Left lobe of liver (tissue), 2 donors: ENCODE data around the gene PRR20G. TPM values are rescaled to one million over a fixed set of nuclear protein-coding genes. Genes with fewer than 3 reads are reported as not detected.
A peak's percentile ranks its signal among the peaks of the same experiment; 100 is the strongest.
"Not testable (repeated sequence)": the region's sequence is repeated elsewhere in the genome, so short reads cannot be mapped to it uniquely, and the experiment has no call there.

Experiments used
- ATAC-seq: fragments of 200-7000 bp; cut with Tn5 transposase; one replicate; pipeline ENCODE4 v1.9.1; 2020; ENCODE audit warnings: mild to moderate bottlenecking, moderate library complexity
- DNase-seq: peaks from one replicate; pipeline ENCODE4 v3.0.0-alpha.2; 2020; ENCODE audit warnings: low spot score
- total RNA-seq: library from RNA; stranded (reverse); gene quantifications from one replicate; pipeline ENCODE4 v1.2.1, GENCODE V29; 2021
- donor health status: DM: no; HTN: no; CAD: no; lungs with moderate emphysema.
- donor health status: DM: no; HTN: yes; CAD: no.

PRR20G gene
- total RNA-seq, 1 donor from 2014 or later = not detected

DNA sequence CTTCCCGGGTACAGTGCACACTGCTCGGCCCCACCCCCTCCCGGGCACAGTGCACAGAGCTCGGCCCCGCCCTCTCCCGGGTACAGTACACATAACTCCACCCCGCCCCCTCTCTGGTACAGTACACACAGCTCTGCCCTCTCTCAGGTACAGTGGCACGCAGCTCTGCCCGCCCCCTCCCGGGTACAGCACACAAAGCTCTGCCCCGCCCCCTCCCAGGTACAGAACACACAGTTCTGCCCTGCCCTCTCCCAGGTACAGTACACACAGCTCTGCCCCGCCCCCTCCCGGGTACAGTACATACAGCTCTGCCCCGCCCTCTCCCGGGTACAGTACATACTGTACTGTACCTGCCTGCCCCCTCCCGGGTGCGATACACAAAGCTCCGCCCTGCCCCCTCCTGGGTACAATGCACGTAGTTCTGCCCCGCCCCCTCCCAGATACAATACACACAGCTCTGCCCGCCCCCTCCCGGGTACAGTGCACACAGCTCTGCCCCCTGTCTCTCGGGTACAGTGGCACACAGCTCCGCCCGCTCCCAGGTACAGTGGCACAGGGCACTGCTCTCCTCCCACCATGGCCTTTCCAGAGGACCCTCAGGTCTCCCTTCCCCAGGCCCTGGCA is 16.4 kb upstream of the PRR20G start:
- ATAC-seq (peak; percentile 37), DNase-seq (no peak)

DNA sequence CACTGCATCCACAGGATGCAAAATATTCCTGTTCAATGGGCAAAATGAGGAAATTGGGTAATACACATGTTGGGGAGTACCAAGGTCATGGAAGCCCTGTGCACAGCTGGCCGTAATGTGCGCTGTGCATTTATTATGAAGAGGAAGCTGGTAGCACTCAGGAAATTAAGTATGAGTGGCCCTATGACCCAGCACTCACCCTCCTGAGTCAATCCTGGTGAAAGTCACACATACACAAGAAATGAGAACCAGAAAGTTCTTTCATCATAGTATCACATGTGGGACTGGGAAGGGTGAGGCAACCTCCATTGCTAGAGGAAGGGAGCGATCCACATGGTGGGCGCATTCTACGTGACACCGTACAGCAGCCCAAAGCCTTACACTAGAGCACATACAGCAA is 11.4 kb upstream of the PRR20G start:
- peak; percentile 46 for ATAC-seq
- DNase-seq = no peak

DNA sequence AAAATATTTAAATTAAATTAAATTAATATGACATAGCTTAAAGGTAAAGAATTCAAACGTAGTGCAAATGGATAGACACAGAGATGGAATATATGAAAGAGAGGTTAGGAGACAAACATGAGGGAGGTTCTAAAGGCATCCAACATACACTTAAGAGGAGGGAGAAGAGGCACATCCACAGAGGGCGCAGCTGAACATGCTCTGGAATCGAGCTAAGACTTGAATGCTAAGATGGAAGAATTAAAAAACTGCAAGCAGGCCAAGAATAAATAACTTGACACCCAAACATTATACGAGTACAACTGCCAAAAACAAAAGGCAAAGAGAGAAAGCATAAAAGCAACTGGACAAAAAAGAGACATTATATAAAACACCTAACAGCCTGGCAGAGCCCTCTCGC is 9.1 kb upstream of the PRR20G start:
- ATAC-seq (no peak), DNase-seq (no peak)

DNA sequence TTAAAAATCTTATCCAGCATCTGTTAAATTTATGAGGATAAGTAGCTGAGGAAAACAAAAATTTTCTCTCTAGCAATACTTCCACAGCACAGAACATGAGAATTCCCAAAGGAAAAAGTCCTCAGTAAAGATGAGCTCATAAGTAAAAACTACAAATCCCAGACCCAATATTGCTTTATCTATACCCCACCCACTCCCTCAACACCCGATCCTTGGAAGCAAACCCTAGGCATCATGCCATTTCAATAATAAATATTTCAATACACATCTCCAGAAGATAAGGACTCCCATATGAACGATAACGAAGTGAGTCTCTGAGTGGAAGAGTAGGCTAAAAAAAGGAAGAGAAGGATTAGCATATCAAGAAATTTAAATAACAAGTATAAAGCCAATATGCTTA is 8.3 kb upstream of the PRR20G start:
- DNase-seq (no peak), ATAC-seq (no peak)

DNA sequence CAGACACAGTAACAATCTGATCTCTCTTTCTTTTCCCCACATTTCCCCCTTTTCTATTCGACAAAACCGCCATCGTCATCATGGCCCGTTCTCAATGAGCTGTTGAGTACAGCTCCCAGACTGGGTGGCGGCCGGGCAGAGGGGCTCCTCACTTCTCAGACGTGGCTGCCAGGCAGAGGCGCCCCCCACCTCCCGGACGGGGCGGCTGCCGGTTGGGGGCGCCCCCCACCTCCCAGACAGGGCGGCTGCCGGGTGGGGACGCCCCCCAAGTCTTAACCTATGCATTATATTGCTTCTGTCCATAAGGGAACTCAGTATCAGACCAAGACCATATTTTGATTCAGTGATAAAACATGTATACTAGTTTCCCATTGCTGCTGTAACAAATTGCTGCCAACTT is 5.8 kb upstream of the PRR20G start:
- not testable (repeated sequence) for DNase-seq, ATAC-seq

DNA sequence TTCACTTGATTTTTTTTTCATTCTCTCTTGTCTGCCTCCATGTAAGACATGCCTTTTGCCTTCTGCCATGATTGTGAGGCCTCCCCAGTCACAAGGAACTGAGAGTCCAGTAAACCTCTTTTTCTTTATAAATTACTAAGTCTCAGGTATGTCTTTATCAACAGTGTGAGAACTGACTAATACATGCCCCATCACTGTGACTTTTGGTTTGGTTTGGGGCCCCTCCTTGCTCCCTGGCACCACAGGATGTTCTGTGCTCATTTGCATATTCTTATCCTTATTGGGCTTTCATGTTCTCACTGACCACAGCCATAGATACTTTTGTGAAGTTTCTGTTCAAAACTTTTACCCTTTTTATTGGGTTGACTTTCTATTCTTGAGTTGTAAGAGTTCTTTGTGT is 3.8 kb upstream of the PRR20G start:
- no peak for ATAC-seq
- no peak for DNase-seq

DNA sequence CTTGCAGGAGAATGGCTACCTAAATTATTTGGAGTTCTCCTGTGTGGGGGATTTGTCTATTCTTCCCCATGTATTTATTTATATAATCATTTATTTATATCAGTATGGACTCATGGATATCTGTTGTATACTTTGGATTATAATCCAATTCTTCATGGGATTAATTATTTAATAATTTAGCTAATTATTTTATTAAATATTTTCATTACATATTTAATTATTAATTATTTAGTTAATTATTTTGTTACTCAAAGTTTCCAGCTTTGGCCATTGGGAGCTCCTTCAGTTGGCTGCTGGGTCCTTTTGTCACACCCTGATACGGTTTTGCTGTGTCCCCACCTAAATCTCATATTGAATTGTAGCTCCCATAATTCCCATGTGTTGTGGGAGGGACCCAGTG is 3.3 kb upstream of the PRR20G start:
- ATAC-seq = no peak
- DNase-seq = no peak

DNA sequence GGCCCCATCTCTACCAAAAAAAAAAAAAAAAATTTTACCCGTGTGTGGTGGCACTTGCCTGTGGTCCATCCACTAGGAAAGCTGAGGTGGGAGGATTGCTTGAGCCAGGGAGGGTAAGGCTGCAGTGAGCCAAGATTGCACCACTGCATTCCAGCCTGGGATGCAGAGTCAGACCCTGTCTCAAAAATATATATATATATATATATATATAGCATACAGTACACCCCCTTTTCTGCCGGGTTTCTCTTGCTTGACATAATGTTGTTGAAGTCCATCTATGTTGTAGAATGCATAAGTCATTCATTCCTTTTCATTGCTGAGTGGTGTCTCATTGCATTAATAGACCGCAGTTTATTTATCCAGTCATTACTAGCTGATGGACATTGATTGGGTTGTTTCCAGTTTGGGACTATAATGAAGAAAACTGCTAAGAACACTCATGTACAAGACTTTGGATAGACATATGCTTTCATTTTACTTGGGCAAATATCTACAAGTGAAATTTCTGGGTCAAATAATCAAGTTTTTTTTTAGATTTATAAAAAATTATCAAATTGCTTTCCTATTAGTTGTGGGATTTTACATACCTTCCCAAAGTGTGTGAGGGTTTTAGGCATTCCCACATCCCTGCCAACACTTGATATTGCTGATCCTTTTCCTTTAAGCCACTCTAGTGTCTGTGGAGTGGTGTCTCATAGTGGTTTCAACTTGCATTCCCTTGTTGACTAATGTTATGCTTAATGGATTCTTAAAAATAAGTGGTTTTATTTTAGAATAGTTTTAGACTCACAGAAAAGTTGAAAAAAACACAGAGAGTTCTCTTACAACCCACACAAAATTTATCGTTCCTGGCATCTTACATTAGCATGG is 2.1 kb upstream of the PRR20G start:
- no peak for DNase-seq
- no peak for ATAC-seq

DNA sequence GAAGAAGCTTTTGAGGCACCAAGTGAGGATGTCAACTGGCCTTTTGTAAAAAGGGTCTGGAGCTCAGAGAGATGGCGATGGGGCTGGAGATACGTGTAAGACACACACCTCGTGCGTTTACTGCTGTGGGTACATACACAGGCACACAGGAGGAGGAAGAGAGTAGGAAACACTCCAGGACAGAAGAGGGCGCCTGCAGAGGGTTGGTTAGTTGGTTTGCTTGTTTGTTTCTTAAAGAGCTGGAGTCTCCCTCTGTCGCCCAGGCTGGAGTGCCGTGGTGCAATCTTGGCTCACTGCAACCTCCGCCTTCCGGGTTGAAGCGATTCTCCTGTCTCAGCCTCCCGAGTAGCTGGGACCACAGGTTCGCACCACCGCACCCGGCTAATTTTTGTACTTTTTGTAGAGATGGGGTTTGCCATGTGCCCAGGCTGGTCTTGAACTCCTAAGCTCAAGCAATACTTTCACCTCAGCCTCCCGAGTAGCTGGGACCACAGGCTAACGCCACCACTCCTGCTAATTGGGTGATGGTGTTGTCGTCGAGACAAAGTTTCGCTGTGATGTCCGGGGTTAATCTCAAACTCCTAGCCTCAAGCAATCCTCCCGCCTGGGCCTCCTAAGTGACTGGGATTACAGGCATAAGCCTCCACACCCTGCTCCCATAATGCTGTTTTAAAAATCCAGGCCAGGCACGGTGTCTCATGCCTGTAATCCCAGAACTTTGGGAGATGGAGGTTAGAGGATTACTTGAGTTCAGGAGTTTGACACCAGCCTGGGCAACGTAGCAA is 1.3 kb upstream of the PRR20G start:
- no peak for ATAC-seq
- no peak for DNase-seq

DNA sequence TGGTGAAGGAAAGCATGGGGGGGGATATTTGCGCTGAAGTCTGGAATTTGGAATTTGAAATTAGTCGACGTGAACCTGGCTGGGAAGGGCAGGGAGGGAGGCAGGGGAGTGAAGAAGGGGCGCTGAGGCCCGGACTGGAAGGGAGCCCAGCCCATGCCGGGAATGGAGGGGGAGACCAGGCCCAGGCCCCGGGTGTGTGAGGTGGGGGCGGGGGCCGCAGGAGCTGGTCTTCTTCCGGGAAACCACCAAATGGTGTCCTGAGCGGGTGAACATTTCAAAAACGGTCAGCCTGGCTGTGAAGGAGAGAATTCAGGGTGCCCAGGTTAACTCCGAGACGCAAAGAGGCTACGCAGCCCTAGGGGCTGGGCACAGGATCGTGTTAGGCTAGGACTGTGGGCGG is 497 bp upstream of the PRR20G start:
- DNase-seq (no peak), ATAC-seq (no peak)

DNA sequence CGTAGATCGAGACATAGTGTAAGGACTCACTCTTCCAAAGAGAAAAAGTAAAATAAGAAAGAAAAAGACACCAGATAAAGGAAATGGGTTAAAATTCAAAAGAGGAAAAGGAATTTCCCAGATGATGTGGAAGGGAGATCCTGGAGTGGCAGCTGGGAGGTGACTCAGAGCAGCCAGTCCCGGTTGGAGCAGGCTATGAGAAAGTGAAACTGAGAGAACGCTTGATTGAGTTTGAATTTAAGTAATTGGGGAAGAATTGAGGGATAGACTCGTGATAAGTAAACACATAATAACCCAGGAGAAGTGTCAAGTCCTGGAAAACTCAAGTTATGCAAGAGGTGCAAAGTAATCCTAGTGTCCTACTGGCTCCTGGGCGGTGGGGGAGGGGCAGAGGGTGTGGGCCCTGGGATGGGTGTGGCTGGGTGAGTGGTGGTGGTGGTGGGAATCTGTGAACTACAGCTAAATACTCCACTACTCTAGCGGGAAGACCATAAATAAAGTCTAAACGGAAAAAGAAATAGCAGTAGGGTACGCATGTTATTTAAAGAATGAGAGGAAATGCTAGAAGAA is 1.2 kb downstream of the PRR20G start:
- DNase-seq = no peak
- ATAC-seq = no peak

DNA sequence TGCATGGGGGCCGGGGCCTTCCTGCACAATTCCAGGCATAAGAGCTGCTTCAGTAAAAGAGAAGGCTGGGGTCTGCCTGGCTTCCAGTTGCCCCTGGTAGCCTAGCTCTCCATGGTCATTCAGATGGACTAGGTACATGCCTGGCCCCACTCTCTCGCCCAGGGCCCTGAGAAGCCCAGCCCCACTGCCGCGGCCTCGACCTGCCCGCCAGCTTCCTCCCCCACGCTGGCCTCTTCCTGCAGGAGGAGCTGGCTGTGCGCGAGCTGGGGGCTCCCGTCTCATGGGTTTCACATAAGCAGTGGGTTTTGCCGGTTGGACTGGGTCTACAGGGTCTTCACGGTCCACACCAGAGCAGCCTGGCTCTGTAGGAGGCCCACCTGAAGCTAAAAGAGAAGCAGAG is 3.6 kb downstream of the PRR20G start:
- ATAC-seq = no peak
- DNase-seq = no peak

DNA sequence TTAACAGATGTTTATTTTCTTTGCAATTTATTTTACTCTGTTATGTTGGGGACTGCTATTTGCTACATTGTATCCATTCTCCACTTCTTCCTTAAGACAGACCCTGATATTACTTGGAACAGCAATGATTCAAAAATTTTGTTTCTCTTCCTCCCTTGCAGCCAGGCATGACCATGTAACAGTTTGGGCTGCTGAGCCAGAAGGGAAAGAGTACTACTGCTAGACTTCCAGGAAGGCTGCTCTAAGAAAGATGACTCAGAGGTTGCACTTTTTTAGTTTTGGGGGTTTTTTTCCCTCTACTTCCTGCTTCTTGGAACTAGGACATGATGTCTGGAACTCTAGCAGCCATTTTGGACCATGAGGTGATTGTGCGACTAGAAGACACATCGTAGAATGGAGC is 10.3 kb downstream of the PRR20G start:
- DNase-seq = no peak

DNA sequence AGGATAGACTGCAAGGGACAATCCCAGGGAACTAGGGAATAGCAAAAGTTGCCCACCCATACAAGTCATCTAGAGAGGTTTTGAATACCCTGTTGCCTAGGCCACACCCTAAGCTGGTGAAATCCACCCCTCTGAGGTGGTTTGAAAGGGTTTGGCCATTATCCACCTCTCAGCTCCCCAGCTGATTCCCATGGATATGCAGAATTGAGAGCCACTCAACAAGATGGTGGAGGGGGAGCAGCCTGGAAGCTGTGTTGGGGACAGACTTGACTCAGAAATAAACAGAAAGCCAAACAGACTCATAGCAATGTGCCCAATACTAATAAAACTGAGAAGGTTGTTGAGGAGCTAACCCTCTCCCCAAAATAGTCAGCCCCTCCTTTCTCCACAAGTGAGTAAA is 10.9 kb downstream of the PRR20G start:
- no peak for DNase-seq
- ATAC-seq = no peak

More for the DNA sequence above, 10.3 kb downstream of the PRR20G start:
- ATAC-seq = no peak

DNA sequence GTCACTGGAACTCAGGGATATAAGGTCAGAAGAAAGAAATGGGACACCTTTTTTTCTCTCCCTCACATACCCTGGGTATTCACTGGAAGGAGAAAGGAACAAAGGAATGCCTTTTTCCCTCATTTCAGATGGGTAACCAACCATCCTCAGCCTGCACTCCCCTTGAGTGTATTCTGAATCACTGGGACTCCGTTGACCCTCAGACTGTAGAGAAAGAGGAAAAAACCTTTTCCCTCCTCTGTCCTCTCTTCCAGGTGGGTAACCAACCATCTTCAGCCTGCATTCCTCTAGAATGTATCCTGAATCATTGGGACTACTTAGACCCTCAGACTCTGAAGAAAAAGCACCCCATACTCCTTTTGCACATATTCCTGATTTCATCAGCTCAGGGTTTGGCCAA is 11.4 kb downstream of the PRR20G start:
- no peak for DNase-seq

DNA sequence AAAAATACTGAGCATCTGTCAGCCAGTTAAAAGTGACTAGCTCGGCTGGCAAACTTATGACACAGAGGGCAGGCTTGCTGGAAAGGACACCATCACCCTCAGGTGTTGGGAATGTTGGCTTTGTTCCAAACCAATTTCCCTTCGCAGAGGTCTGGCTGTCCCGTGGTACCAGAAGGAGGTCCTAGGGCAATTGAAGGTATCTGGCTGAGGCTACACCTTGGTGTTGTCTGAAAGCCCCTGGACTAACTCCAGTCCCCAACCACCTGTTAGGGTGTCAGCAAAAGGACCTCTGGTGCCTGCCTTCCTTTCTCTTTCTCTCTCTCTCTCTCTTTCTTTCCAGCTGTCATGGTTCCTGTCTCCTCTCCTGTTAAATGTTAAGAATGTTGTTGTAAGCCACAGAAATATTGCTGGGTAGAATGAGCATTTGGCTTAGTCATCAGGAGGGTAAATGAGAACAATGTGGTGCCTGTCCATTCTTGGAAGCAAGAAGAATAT is 12.5 kb downstream of the PRR20G start:
- ATAC-seq (no peak), DNase-seq (no peak)

More for the DNA sequence above, 11.4 kb downstream of the PRR20G start:
- no peak for ATAC-seq

DNA sequence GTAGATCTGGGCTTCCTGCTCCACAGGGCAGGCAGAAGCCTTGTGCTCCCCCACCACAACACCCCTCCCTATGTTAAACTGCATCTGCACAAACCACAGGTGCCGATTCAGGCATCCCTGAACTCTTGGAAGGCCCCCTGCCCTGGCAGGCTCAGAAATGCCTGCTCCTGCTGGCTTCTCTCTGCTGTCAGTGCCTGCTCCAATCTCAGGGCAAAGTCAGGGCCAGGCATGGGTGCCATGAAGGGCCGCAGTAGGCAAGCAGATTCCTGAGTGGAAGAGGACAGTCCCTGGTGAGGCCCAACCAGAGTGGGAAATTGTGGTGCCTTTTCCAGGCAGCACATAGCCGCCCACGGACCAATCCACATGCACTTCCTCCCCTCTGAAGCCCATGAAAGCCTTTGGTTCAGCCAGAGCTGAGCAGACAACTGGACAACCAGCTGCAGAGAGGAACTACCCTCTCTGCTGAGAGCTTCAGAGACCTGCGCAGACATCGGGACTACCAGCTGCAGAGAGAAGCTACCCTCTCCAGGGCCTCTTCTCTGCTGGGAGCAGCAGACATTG is 13.6 kb downstream of the PRR20G start:
- DNase-seq (no peak), ATAC-seq (no peak)

DNA sequence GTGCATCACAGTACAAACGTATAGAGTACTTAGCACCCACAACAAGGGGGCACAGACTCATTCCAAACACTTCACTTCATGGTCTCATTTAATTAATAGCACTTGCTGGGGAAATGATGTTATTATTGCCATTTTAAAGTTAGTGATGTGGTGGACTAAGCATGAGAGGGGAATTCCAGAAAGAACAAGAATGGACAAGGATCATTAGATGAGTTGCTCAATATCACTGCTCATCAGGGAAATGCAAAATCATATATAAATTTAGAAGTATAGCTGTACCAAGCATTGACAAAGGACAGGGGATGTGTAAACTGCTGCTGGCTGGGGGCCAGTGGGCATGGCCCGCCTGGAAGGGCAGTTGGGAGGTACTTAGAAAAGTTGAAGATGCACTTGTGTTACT is 14.6 kb downstream of the PRR20G start:
- ATAC-seq = no peak
- no peak for DNase-seq

DNA sequence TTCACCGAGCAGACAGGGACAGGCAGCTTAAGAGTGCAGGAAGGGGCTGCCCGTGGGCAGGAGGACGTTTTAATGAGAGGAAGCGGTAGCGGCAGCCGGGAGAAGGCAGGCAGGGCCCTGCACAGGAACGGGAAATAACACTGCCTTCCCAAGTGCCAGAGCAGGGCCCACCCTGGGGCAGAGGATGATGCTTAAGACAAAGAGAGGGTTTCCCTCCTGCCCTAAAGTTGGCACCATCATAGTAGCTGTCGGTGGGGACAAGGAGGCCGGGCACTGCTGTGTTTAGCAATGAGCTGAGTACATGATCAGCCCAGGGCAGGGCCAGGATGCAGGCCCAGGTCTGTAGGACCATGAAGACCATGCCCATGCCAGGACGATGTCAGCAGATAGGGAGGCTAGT is 21.7 kb downstream of the PRR20G start:
- DNase-seq (no peak), ATAC-seq (no peak)

DNA sequence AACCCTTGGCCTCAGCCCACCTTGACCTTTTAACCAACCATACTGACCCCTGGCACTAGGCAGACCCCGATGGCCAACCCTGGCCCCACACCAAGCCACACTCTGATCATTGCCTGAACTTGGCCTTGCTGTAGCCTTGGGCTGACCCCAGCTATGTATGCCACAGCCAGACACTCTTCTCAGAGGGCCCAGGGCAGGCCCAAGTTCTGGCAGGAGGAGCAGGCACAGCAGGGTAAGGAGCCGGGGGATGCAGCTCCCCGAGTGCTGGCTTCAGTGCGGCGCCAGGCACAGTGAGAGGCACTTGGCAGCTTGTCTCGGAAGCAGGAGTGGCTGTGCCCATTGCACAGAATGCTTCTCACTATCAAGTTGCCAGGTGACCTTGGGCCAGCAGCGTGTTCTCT is 22.3 kb downstream of the PRR20G start:
- no peak for DNase-seq

More for the DNA sequence above, 22.3 kb downstream of the PRR20G start:
- ATAC-seq = no peak
